ENCODE measurements around the gene SND1. TPM values are rescaled to one million over a fixed set of nuclear protein-coding genes. Genes with fewer than 3 reads are reported as not detected.

The SND1 gene
- total and polyA plus RNA-seq, 2 of the 4 experiments (the other 2 are of a cell fraction): 154 to 294 TPM

GRCh38 chr7:128069373-128070364 is 417.7 kb downstream of the SND1 start:
- no peak overlapping the region for H3K18ac ChIP-seq (ENCODE audit: low read depth, low read length)
- H4K20me1 ChIP-seq (ENCODE audit: insufficient read depth, low read length): peaks cover 40% of the 10 kb centered on the region
- 0 out of 2 replicates have a peak overlapping the region, but pooled peaks have one; percentile 20 for H3K23ac ChIP-seq (ENCODE audit: low read depth, low read length)
- H3K36me3 ChIP-seq (ENCODE audit: control insufficient read depth, insufficient read depth, low read length): peaks cover 10% of the 10 kb centered on the region
- H2BK15ac ChIP-seq (ENCODE audit: low read depth, low read length): no peak overlapping the region; the same call in 2 of the 3 replicates
- no peak overlapping the region for H2BK120ac ChIP-seq (ENCODE audit: low read depth, low read length)
- no peak overlapping the region for H3K56ac ChIP-seq (ENCODE audit: extremely low read depth, insufficient read depth, low read length)
- H2AK9ac ChIP-seq (replicated peaks; ENCODE audit: low read depth, low read length, poor library complexity): no peak overlapping the region
- no peaks in the 10 kb centered on the region for H3K27me3 ChIP-seq (ENCODE audit: control insufficient read depth, insufficient read depth, low read length)
- ChIA-PET POLR2A (ENCODE audit: unreplicated experiment) (no interaction called here), CTCF (interaction anchor here (1.1 kb wide), 1 partner anchor 10 kb away, joined by 3 read pairs; no protein-coding TSS in a partner anchor)
- no CpG with 5 or more reads among the region's 8 CpGs for WGBS, 2 experiments (ENCODE audit: extremely low coverage in 2 of 2, insufficient read length in 1 of 2)
- no peaks in the 10 kb centered on the region for H3K9me3 ChIP-seq (ENCODE audit: control insufficient read depth, insufficient read depth, low read length)
- ATAC-seq (ENCODE audit: low read depth) (peak; percentile 58), DNase-seq (no peak)
- in situ Hi-C loops (cut with MboI; ENCODE audit: low sequenced_read_pairs): loop anchor here (25.0 kb wide), 1 partner anchor 357 kb away; no protein-coding TSS in a partner anchor
- TF ChIP-seq CHD1 (IDR thresholded peaks at IDR 0.05; ENCODE audit: low read depth, low read length): no peak
- TF ChIP-seq NFE2L2 (IDR thresholded peaks at IDR 0.05; ENCODE audit: low read depth, low read length): no peak
- TF ChIP-seq SMC3 (IDR thresholded peaks at IDR 0.05; ENCODE audit: low read depth, low read length): no peak
- no peak for TF ChIP-seq MAZ (IDR thresholded peaks at IDR 0.05; ENCODE audit: borderline replicate concordance, low read depth, low read length)
- no peak for TF ChIP-seq RAD21 (IDR thresholded peaks at IDR 0.05; ENCODE audit: low read length)
- TF ChIP-seq CEBPB (IDR thresholded peaks at IDR 0.05; ENCODE audit: low read depth, low read length): peak; percentile 56
- H3K79me1 ChIP-seq (ENCODE audit: low read depth in 1 of 2, low read length in 2 of 2): peaks cover 21 to 50% of the 10 kb centered on the region in 2 experiments
- no peak overlapping the region for H4K8ac ChIP-seq (ENCODE audit: low read depth in 2 of 2, low read length in 2 of 2)
- BruUV-seq (replicated peaks): no TSS peak
- no peak overlapping the region for H2AK5ac ChIP-seq (ENCODE audit: low read depth, low read length)
- H3K4me2 ChIP-seq (ENCODE audit: low read depth, low read length): no peak overlapping the region
- no peak overlapping the region for H4K5ac ChIP-seq (ENCODE audit: low read depth, low read length)
- H3K4ac ChIP-seq (ENCODE audit: low read depth, low read length): no peak overlapping the region
- H2BK5ac ChIP-seq (ENCODE audit: low read depth, low read length, poor library complexity, severe bottlenecking): no peak overlapping the region
- H3K9ac ChIP-seq (ENCODE audit: low read depth, low read length): no peak overlapping the region
- no peak overlapping the region for H3K27ac ChIP-seq (ENCODE audit: insufficient read depth, low read length)
- intact Hi-C loops (cut with micrococcal nuclease): no loop called here
- H2AFZ ChIP-seq (replicated peaks; ENCODE audit: low read length, poor library complexity): no peak overlapping the region
- peaks cover 33% of the 10 kb centered on the region for H3K9me1 ChIP-seq (ENCODE audit: insufficient read depth, low read length)
- no peak overlapping the region for H2BK20ac ChIP-seq (ENCODE audit: low read depth, low read length)
- dilution Hi-C loops (cut with HindIII; ENCODE audit: low sequenced_read_pairs, unreplicated experiment): no loop called here
- no peak overlapping the region; the same call in 1 of the 2 replicates for H4K91ac ChIP-seq (ENCODE audit: insufficient read depth, low read depth, low read length)
- H3K14ac ChIP-seq (replicated peaks; ENCODE audit: low read depth, low read length): no peak overlapping the region
- H3K4me3 ChIP-seq (ENCODE audit: insufficient read depth, low read depth, low read length): no peak overlapping the region
- H3K4me1 ChIP-seq (ENCODE audit: control insufficient read depth, insufficient read depth, low read length): peaks cover 5% of the 10 kb centered on the region; the same call in 1 of the 2 replicates
